Measurements from ENCODE around the gene TCERG1L. TPM values are rescaled to one million over a fixed set of nuclear protein-coding genes. Genes with fewer than 3 reads are reported as not detected.

The TCERG1L gene
- total RNA-seq, 1 donor from 2014 or later: not detected

- Histone ChIP-seq H3K27ac (no peak overlapping the region), H3K4me3 (no peak overlapping the region), H3K36me3 (no peaks in the 10 kb centered on the region), H3K4me1 (no peaks in the 10 kb centered on the region), H3K27me3 (ENCODE audit: low read depth) (peaks cover 11% of the 10 kb centered on the region), H3K9me3 (no peaks in the 10 kb centered on the region)
- DNase-seq (no peak), ATAC-seq (no peak)
- TF ChIP-seq CTCF (IDR thresholded peaks at IDR 0.05): no peak
- intact Hi-C loops (cut with DNase I): no loop called here
Observed at GRCh38 chr10:131121511-131122035, 189.9 kb downstream of the TCERG1L start.

GRCh38 chr10:131119626-131120355 is 191.7 kb downstream of the TCERG1L start:
- Histone ChIP-seq H3K4me1 (no peaks in the 10 kb centered on the region), H3K9me3 (no peaks in the 10 kb centered on the region), H3K27me3 (ENCODE audit: low read depth) (no peaks in the 10 kb centered on the region), H3K4me3 (no peak overlapping the region), H3K36me3 (no peaks in the 10 kb centered on the region), H3K27ac (no peak overlapping the region)
- intact Hi-C loops (cut with DNase I): no loop called here
- DNase-seq: no peak
- ATAC-seq: no peak
- no peak for TF ChIP-seq CTCF (IDR thresholded peaks at IDR 0.05)

DNA sequence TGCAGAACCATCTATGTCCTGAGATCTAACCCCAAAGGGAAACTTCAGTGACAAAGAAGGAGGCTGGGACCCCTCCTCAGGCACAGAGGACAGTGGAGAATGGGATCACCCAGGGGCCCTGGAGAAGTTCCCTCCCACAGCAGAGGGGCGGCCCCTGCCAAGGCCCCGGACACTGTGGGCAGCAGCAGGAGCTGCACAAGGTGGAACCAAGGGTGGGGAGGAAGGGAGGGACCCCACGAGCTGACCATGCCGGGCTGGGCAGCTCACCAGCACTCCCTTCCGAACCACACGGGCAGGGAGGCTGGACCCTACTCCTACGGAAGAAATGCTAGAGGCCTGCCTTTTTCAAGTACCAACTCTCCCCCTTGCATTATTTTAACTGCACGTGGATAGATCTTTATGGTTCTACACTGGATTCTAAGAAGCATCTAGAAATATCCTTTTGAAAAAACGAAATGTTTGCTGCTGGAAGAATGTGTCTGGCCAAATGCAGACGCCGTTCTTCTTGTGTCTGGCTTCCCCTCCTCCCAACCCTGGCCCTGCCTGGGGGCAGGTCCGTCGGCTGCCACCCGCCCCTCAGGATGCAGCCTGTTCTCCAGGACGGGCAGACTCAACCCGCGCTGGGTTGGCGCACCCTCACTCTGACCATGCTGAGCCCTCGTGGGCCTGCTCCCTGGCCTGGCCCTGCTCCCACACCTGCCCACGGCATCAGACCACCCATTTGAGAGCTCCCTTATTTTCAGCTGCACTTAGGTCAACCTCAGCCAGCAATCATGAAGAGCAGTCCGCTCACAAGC is 193.9 kb downstream of the TCERG1L start:
- H3K4me3 ChIP-seq: no peak overlapping the region
- H3K27me3 ChIP-seq (ENCODE audit: low read depth): no peaks in the 10 kb centered on the region
- no peaks in the 10 kb centered on the region for H3K36me3 ChIP-seq
- no peak for TF ChIP-seq CTCF (IDR thresholded peaks at IDR 0.05)
- DNase-seq (no peak), ATAC-seq (no peak)
- no peaks in the 10 kb centered on the region for H3K9me3 ChIP-seq
- intact Hi-C loops (cut with DNase I): no loop called here
- no peak overlapping the region for H3K27ac ChIP-seq
- no peaks in the 10 kb centered on the region for H3K4me1 ChIP-seq

GRCh38 chr10:131116991-131117375 is 194.5 kb downstream of the TCERG1L start:
- intact Hi-C loops (cut with DNase I): no loop called here

More at GRCh38 chr10:131116991-131117375, 194.5 kb downstream of the TCERG1L start:
- H3K27me3 ChIP-seq (ENCODE audit: low read depth): no peaks in the 10 kb centered on the region
- DNase-seq (no peak), ATAC-seq (no peak)
- H3K4me1 ChIP-seq: no peaks in the 10 kb centered on the region
- H3K36me3 ChIP-seq: no peaks in the 10 kb centered on the region
- no peak overlapping the region for H3K27ac ChIP-seq
- no peak for TF ChIP-seq CTCF (IDR thresholded peaks at IDR 0.05)
- H3K9me3 ChIP-seq: no peaks in the 10 kb centered on the region
- H3K4me3 ChIP-seq: no peak overlapping the region
